HL-60 (cell line): ENCODE results near the gene VASN.

ENCODE experiments used
- DNase-seq, 2 experiments: peaks; one replicate each; pipeline ENCODE4 v3.0.0-alpha.2; 2010 to 2020; ENCODE audit warnings: low read depth in 1 of 2, low spot score in 1 of 2
- H3K27ac ChIP-seq: fragments of 250-450 bp; sonication (Bioruptor Pico); replicated peaks from 2 replicates; pipeline ENCODE4 v1.5.1; 2020; ENCODE audit warnings: mild to moderate bottlenecking, moderate library complexity
- H3K27me3 ChIP-seq: fragments of 250-450 bp; sonication (Bioruptor Pico); 2 replicates; pipeline ENCODE4 v1.5.1; 2021; ENCODE audit warnings: mild to moderate bottlenecking, moderate library complexity; ENCODE audit not compliant: insufficient read depth, poor library complexity, severe bottlenecking
- H3K4me3 ChIP-seq: replicated peaks from 2 replicates; pipeline ENCODE4 v1.5.1; 2011; ENCODE audit warnings: mild to moderate bottlenecking, control low read depth, low read length; ENCODE audit not compliant: insufficient read depth
- GABPA ChIP-seq: IDR thresholded peaks from 2 replicates; pipeline ENCODE4 v1.6.1; 2012; ENCODE audit warnings: low read depth
- POLR2AphosphoS5 ChIP-seq: IDR thresholded peaks from 2 replicates; pipeline ENCODE4 v1.6.1; 2012; ENCODE audit warnings: low read depth
- SPI1 ChIP-seq: IDR thresholded peaks from 2 replicates; pipeline ENCODE4 v1.6.1; 2012; ENCODE audit warnings: low read depth, mild to moderate bottlenecking, borderline replicate concordance
- TF ChIP-seq, protein P1 (sequence below): IDR thresholded peaks from 2 replicates; pipeline ENCODE4 v1.6.1; 2012; ENCODE audit warnings: low read depth; ENCODE audit not compliant: insufficient replicate concordance
- TF ChIP-seq, protein P2 (sequence below): IDR thresholded peaks from one replicate; pipeline ENCODE4 v1.5.1; 2011; ENCODE audit warnings: low read length, control low read depth, inconsistent platforms; ENCODE audit not compliant: insufficient read depth

Gene VASN

DNA sequence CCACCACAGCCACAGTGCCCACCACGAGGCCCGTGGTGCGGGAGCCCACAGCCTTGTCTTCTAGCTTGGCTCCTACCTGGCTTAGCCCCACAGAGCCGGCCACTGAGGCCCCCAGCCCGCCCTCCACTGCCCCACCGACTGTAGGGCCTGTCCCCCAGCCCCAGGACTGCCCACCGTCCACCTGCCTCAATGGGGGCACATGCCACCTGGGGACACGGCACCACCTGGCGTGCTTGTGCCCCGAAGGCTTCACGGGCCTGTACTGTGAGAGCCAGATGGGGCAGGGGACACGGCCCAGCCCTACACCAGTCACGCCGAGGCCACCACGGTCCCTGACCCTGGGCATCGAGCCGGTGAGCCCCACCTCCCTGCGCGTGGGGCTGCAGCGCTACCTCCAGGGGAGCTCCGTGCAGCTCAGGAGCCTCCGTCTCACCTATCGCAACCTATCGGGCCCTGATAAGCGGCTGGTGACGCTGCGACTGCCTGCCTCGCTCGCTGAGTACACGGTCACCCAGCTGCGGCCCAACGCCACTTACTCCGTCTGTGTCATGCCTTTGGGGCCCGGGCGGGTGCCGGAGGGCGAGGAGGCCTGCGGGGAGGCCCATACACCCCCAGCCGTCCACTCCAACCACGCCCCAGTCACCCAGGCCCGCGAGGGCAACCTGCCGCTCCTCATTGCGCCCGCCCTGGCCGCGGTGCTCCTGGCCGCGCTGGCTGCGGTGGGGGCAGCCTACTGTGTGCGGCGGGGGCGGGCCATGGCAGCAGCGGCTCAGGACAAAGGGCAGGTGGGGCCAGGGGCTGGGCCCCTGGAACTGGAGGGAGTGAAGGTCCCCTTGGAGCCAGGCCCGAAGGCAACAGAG, 10.5 kb downstream of the VASN start:
- DNase-seq: no peak
- H3K27ac ChIP-seq: no peak overlapping the region
- no peaks in the 10 kb centered on the region for H3K27me3 ChIP-seq
- H3K4me3 ChIP-seq: no peak overlapping the region
- TF ChIP-seq, protein P1, sequence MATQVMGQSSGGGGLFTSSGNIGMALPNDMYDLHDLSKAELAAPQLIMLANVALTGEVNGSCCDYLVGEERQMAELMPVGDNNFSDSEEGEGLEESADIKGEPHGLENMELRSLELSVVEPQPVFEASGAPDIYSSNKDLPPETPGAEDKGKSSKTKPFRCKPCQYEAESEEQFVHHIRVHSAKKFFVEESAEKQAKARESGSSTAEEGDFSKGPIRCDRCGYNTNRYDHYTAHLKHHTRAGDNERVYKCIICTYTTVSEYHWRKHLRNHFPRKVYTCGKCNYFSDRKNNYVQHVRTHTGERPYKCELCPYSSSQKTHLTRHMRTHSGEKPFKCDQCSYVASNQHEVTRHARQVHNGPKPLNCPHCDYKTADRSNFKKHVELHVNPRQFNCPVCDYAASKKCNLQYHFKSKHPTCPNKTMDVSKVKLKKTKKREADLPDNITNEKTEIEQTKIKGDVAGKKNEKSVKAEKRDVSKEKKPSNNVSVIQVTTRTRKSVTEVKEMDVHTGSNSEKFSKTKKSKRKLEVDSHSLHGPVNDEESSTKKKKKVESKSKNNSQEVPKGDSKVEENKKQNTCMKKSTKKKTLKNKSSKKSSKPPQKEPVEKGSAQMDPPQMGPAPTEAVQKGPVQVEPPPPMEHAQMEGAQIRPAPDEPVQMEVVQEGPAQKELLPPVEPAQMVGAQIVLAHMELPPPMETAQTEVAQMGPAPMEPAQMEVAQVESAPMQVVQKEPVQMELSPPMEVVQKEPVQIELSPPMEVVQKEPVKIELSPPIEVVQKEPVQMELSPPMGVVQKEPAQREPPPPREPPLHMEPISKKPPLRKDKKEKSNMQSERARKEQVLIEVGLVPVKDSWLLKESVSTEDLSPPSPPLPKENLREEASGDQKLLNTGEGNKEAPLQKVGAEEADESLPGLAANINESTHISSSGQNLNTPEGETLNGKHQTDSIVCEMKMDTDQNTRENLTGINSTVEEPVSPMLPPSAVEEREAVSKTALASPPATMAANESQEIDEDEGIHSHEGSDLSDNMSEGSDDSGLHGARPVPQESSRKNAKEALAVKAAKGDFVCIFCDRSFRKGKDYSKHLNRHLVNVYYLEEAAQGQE: no peak
- TF ChIP-seq POLR2AphosphoS5: no peak
- no peak for TF ChIP-seq GABPA
- TF ChIP-seq, protein P2, sequence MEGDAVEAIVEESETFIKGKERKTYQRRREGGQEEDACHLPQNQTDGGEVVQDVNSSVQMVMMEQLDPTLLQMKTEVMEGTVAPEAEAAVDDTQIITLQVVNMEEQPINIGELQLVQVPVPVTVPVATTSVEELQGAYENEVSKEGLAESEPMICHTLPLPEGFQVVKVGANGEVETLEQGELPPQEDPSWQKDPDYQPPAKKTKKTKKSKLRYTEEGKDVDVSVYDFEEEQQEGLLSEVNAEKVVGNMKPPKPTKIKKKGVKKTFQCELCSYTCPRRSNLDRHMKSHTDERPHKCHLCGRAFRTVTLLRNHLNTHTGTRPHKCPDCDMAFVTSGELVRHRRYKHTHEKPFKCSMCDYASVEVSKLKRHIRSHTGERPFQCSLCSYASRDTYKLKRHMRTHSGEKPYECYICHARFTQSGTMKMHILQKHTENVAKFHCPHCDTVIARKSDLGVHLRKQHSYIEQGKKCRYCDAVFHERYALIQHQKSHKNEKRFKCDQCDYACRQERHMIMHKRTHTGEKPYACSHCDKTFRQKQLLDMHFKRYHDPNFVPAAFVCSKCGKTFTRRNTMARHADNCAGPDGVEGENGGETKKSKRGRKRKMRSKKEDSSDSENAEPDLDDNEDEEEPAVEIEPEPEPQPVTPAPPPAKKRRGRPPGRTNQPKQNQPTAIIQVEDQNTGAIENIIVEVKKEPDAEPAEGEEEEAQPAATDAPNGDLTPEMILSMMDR: no peak
- no peak for TF ChIP-seq SPI1

DNA sequence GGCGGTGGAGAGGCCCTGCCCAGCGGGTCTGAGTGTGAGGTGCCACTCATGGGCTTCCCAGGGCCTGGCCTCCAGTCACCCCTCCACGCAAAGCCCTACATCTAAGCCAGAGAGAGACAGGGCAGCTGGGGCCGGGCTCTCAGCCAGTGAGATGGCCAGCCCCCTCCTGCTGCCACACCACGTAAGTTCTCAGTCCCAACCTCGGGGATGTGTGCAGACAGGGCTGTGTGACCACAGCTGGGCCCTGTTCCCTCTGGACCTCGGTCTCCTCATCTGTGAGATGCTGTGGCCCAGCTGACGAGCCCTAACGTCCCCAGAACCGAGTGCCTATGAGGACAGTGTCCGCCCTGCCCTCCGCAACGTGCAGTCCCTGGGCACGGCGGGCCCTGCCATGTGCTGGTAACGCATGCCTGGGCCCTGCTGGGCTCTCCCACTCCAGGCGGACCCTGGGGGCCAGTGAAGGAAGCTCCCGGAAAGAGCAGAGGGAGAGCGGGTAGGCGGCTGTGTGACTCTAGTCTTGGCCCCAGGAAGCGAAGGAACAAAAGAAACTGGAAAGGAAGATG, 11.2 kb downstream of the VASN start:
- TF ChIP-seq POLR2AphosphoS5 (no peak), SPI1 (no peak), GABPA (no peak)
- TF ChIP-seq, protein P1: no peak
- TF ChIP-seq, protein P2: no peak

DNA sequence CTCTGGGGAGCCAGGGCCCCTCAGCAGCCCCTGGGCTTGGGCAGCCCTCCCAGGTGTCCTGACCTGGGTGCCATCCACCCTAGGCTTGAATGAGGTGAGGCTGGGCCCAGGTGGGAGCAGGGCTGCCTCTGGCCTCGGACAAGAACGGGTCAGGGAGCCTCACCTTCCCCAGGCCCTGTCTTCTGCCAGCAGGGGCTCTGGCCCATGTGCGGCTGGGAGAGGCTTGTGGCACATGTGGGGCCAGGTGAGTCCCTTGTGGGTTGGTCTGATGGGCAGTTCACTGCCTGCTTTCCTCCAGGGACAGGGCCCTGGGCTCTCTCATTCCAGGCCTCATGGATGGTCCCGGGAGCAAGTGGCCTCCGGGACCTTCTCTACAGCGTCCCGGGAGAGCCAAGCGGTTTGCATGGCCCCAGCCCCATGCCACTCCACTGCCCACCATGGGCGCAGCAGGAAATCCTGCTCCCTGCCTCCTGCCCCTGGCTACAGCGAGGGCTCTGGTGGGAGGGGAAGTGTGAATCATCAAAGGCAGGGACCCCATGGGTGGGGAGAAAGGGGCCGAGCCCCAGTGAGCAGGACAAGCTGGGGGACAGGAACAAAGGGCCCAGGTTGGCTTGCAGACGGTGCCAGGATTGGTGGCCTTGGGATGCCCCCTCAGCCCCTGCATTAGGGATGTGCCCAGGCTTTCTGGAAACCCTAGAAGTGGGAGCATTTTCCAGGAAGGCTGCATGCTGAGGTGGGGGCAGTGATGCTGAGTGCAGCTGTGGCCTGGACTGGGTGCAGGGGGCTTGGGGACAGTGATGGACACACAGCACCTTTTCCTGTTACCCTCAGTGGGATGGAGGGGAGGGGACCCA, 12.2 kb downstream of the VASN start:
- H3K27me3 ChIP-seq: no peaks in the 10 kb centered on the region
- TF ChIP-seq, protein P1: no peak
- no peak for TF ChIP-seq POLR2AphosphoS5
- no peak for TF ChIP-seq GABPA
- TF ChIP-seq SPI1: no peak
- TF ChIP-seq, protein P2: no peak
- DNase-seq: no peak
- H3K27ac ChIP-seq: no peak overlapping the region
- H3K4me3 ChIP-seq: no peak overlapping the region

More for the DNA sequence above, 11.2 kb downstream of the VASN start:
- Histone ChIP-seq H3K4me3 (no peak overlapping the region), H3K27ac (no peak overlapping the region), H3K27me3 (no peaks in the 10 kb centered on the region)
- DNase-seq: no peak
